ENCODE results near the gene ZNF81. TPM values are rescaled to one million over a fixed set of nuclear protein-coding genes. Genes with fewer than 3 reads are reported as not detected.
A peak's percentile ranks its signal among the peaks of the same experiment; 100 is the strongest.
"Not testable (repeated sequence)": the region's sequence is repeated elsewhere in the genome, so short reads cannot be mapped to it uniquely, and the experiment has no call there.

Gene ZNF81
- total RNA-seq, 1 donor from 2014 or later, result 9.2 TPM

DNA sequence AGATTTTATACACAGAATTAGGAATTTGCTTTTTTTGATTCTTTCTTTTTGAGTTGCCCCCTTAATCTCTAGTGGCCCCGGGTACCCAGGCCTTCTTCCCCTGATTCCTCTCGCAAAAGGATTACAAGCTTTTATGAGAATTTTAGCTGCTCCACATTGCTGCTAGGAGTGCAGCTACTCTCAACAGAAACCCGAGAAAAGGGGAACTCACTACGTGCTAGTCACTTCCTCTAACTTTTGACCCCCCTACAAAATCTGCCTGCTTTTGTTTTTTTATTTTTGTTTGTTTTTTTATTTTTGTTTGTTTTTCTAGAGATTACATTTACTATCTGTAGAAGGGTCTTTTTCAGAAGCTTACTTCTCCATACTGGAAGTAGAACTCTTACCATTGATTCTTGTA lies 64.1 kb downstream of the ZNF81 start:
- Mint-ChIP-seq H3K9me3 (no peaks in the 10 kb centered on the region), H3K4me1 (ENCODE audit: low read depth) (no peaks in the 10 kb centered on the region), H3K27ac (no peak overlapping the region), H3K27me3 (ENCODE audit: insufficient read depth) (no peaks in the 10 kb centered on the region), H3K4me3 (no peak overlapping the region), H3K36me3 (ENCODE audit: low read depth) (peaks cover 10% of the 10 kb centered on the region)
- intact Hi-C loops (cut with micrococcal nuclease), result no loop called here
- no peak for DNase-seq (ENCODE audit: low spot score)

DNA sequence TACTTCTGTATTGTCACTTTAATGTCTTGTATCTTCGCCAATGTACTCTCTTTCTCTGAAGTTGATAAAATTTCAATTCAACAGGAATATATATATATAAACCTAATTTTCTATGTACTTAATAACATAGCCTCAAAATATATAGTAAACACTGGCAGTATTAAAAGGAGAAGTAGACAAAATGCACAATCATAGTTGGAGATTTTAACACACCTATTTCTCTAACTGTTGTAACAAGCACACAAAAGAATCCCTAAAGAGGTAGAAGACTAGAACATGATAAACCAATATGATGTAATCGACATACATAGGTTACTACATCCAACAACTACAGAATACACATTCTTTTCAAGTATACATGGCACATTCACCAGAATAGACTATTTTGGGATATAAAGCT lies 65.5 kb downstream of the ZNF81 start:
- Mint-ChIP-seq H3K4me3 (no peak overlapping the region), H3K27me3 (ENCODE audit: insufficient read depth) (no peaks in the 10 kb centered on the region), H3K4me1 (ENCODE audit: low read depth) (no peaks in the 10 kb centered on the region), H3K9me3 (no peaks in the 10 kb centered on the region), H3K36me3 (ENCODE audit: low read depth) (peaks cover 5% of the 10 kb centered on the region), H3K27ac (no peak overlapping the region)
- DNase-seq (ENCODE audit: low spot score), result no peak
- intact Hi-C loops (cut with micrococcal nuclease), result no loop called here

DNA sequence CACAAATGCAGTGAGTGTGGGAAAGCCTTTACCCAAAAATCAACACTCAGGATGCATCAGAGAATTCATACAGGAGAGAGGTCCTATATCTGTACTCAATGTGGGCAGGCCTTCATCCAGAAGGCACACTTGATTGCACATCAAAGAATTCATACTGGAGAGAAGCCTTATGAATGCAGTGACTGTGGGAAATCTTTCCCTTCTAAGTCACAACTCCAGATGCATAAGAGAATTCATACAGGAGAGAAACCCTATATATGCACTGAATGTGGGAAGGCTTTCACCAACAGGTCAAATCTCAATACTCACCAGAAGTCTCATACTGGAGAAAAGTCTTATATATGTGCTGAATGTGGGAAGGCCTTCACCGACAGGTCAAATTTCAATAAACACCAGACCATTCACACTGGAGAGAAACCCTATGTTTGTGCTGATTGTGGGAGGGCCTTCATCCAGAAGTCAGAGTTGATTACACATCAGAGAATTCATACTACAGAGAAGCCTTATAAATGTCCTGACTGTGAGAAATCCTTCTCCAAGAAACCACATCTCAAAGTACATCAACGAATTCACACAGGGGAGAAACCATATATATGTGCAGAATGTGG lies 79.3 kb downstream of the ZNF81 start:
- intact Hi-C loops (cut with micrococcal nuclease), result no loop called here
- no peak for DNase-seq (ENCODE audit: low spot score)
- peaks cover 59% of the 10 kb centered on the region for H3K9me3 Mint-ChIP-seq
- no peak overlapping the region for H3K4me3 Mint-ChIP-seq
- peaks cover 9% of the 10 kb centered on the region for H3K36me3 Mint-ChIP-seq (ENCODE audit: low read depth)
- no peaks in the 10 kb centered on the region for H3K4me1 Mint-ChIP-seq (ENCODE audit: low read depth)
- no peaks in the 10 kb centered on the region for H3K27me3 Mint-ChIP-seq (ENCODE audit: insufficient read depth)
- no peak overlapping the region for H3K27ac Mint-ChIP-seq

DNA sequence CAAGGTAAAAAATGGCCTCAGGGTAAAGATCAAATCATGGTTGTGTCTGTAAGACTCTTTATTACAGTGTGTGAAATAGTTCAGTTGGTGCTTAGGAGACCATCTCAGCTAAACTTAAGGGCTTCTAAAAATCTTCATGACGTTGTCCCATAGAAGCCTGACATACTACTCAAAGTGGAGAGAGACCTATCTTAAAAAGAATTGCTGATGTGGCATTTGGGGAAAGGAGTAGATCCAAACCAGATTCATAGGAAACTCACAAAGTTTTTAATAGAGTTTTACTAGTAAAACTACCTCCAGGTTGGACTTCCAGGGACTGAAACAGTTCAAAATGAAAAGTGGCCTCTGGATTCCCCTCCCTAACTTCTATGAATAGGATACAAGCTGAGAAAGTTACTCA lies 81.6 kb downstream of the ZNF81 start:
- intact Hi-C loops (cut with micrococcal nuclease), result no loop called here
- Mint-ChIP-seq H3K9me3 (peaks cover 53% of the 10 kb centered on the region), H3K4me3 (no peak overlapping the region), H3K4me1 (ENCODE audit: low read depth) (no peaks in the 10 kb centered on the region), H3K27ac (no peak overlapping the region), H3K27me3 (ENCODE audit: insufficient read depth) (no peaks in the 10 kb centered on the region), H3K36me3 (ENCODE audit: low read depth) (peaks cover 9% of the 10 kb centered on the region)
- no peak for DNase-seq (ENCODE audit: low spot score)

DNA sequence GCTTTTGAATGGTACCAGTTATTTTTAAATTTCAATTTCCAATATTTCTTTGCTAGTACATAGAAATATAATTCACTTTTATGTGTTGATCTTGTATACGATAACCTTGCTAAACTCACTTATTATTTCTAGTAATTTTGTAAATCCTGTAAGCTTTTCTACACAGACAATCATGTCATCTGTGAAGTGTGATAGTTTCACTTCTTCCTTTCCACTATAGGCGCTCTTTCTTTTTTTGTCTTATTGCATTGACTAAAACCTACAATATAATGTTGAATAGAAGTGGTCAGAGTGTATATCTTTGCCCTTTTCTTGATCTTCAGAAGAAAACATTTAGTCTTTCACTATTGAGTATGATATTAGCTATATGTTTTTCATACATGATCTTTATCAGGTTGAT lies 90.5 kb downstream of the ZNF81 start:
- no peaks in the 10 kb centered on the region for H3K36me3 Mint-ChIP-seq (ENCODE audit: low read depth)
- H3K9me3 Mint-ChIP-seq, result no peaks in the 10 kb centered on the region
- no peak overlapping the region for H3K27ac Mint-ChIP-seq

DNA sequence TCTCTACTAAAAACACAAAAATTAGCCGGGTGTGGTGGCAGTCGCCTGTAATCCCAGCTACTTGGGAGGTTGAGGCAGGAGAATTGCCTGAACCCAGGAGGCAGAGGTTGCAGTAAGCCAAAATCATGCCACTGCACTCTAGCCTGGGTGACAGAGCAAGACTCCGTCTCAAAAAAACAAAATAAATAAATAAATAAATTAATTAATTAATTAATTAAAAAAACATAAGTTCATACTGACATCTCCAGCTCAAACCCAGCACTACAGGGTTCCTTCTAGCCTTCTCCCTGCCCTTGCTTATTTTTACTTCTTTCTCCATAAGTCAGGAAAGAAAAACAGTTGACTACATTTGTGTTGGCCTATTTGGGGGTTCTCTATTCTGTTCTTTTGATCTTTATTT lies 95.3 kb downstream of the ZNF81 start:
- peaks cover 11% of the 10 kb centered on the region for H3K4me1 Mint-ChIP-seq (ENCODE audit: low read depth)
- intact Hi-C loops (cut with micrococcal nuclease); H3K9me3 Mint-ChIP-seq; H3K27me3 Mint-ChIP-seq (ENCODE audit: insufficient read depth); DNase-seq (ENCODE audit: low spot score); H3K4me3 Mint-ChIP-seq; H3K36me3 Mint-ChIP-seq (ENCODE audit: low read depth); H3K27ac Mint-ChIP-seq: not testable (repeated sequence)

More for the DNA sequence above, 90.5 kb downstream of the ZNF81 start:
- Mint-ChIP-seq H3K4me1 (ENCODE audit: low read depth) (no peaks in the 10 kb centered on the region), H3K4me3 (no peak overlapping the region), H3K27me3 (ENCODE audit: insufficient read depth) (no peaks in the 10 kb centered on the region)
- no peak for DNase-seq (ENCODE audit: low spot score)
- intact Hi-C loops (cut with micrococcal nuclease), result no loop called here

DNA sequence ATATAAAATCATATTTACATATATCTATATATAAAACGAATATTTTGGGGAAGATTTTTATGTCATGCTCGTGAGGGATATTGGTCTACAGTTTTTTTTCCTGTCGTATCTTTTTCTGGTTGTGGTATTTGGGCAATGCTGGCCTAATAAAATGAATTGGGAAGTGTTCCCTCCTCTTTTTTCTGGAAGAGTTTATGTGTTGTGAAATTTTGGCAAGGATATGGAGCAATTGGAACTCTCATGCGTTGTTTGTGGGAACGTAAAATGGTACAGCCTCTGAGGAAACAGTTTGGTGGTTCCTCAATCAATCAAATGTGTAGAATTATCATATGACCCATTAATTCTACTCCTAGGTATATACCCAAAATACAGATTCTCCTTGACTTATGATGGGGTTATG lies 97.2 kb downstream of the ZNF81 start:
- Mint-ChIP-seq H3K9me3 (no peaks in the 10 kb centered on the region), H3K27ac (no peak overlapping the region), H3K4me3 (no peak overlapping the region), H3K36me3 (ENCODE audit: low read depth) (no peaks in the 10 kb centered on the region), H3K27me3 (ENCODE audit: insufficient read depth) (no peaks in the 10 kb centered on the region), H3K4me1 (ENCODE audit: low read depth) (peaks cover 12% of the 10 kb centered on the region)
- intact Hi-C loops (cut with micrococcal nuclease), result no loop called here
- no peak for DNase-seq (ENCODE audit: low spot score)

DNA sequence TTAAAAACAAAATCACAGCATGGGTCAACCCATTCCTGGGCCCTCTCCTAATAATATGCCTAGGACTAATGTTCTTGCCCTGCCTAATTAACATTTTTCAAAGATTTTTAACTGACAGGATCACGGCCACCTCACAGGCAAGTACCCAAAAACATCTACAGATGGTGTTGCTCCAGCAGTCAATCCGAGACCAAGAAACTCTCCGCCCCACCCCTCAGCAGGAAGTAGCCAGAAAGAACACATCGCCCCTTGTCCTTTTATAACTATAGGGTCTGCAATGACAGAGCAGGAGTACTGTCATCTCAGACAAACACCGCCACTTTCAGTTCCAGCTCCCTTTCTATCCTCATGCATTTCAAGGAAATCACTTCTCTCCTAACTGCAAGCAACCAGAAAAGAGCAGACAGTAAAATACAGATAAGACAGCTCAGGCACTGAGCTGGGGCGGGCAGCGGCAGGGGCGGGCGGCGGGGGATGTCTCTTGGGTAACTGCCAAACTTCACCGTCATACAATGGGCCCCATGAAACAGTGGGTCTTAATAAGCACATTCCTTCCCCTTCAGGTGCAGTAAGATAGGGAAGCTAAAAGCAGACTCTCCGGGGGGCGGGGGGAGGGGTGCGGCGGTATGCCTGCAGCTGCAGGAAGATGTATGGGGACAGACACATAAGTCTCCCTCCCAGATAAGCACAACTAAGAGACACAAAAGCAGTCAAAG lies 99.7 kb downstream of the ZNF81 start:
- peaks cover 12% of the 10 kb centered on the region for H3K4me1 Mint-ChIP-seq (ENCODE audit: low read depth)
- no peaks in the 10 kb centered on the region for H3K36me3 Mint-ChIP-seq (ENCODE audit: low read depth)
- no peak for DNase-seq (ENCODE audit: low spot score)
- intact Hi-C loops (cut with micrococcal nuclease), result no loop called here
- H3K27ac Mint-ChIP-seq, result no peak overlapping the region
- H3K27me3 Mint-ChIP-seq (ENCODE audit: insufficient read depth), result no peaks in the 10 kb centered on the region
- no peaks in the 10 kb centered on the region for H3K9me3 Mint-ChIP-seq
- peak overlapping the region; percentile 63 for H3K4me3 Mint-ChIP-seq

DNA sequence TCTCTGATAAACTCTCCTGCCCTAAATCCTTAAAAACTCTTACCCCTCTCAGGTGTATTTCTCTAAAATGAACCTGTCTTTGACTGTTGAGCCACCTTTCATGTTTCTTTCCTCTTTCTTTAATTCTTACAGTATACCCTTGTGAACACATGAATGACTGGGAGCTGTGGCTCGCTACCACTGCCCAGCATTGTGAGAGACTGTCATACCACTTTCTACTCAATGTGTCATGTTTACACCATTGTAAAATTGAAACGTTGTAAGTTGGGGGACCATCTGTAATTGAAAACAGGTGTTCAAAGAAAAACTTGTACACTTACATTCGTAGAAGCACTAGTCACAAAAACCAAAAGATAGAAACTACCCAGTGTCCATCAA lies 100.2 kb downstream of the ZNF81 start:
- H3K4me1 Mint-ChIP-seq (ENCODE audit: low read depth), result peaks cover 12% of the 10 kb centered on the region
- H3K36me3 Mint-ChIP-seq (ENCODE audit: low read depth), result no peaks in the 10 kb centered on the region
- intact Hi-C loops (cut with micrococcal nuclease), result no loop called here
- no peak for DNase-seq (ENCODE audit: low spot score)
- H3K27me3 Mint-ChIP-seq (ENCODE audit: insufficient read depth), result no peaks in the 10 kb centered on the region
- no peak overlapping the region for H3K27ac Mint-ChIP-seq
- H3K9me3 Mint-ChIP-seq, result no peaks in the 10 kb centered on the region
- peak overlapping the region; percentile 22 for H3K4me3 Mint-ChIP-seq

DNA sequence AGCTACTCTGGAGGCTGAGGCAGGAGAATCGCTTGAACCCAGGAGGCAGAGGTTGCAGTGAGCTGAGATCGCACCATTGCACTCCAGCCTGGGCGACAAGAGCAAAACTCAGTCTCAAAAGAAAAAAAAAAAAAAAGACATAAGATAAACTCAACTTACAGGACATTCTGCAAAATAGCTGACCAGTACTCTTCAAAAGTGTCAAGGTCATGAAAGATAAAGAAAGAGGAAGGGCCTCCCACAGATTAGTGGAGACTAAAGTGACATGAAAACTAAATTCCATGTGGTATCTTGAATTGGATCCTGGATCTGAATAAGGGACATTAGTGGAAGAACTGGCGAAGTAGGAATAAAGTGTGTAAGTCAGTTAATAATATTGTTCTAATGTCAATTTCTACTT lies 103.7 kb downstream of the ZNF81 start:
- H3K9me3 Mint-ChIP-seq, result peaks cover 5% of the 10 kb centered on the region
- peaks cover 12% of the 10 kb centered on the region for H3K4me1 Mint-ChIP-seq (ENCODE audit: low read depth)
- H3K27ac Mint-ChIP-seq, result no peak overlapping the region
- H3K4me3 Mint-ChIP-seq, result no peak overlapping the region
- no peak for DNase-seq (ENCODE audit: low spot score)
- intact Hi-C loops (cut with micrococcal nuclease), result no loop called here
- H3K27me3 Mint-ChIP-seq (ENCODE audit: insufficient read depth), result no peaks in the 10 kb centered on the region
- H3K36me3 Mint-ChIP-seq (ENCODE audit: low read depth), result no peaks in the 10 kb centered on the region

DNA sequence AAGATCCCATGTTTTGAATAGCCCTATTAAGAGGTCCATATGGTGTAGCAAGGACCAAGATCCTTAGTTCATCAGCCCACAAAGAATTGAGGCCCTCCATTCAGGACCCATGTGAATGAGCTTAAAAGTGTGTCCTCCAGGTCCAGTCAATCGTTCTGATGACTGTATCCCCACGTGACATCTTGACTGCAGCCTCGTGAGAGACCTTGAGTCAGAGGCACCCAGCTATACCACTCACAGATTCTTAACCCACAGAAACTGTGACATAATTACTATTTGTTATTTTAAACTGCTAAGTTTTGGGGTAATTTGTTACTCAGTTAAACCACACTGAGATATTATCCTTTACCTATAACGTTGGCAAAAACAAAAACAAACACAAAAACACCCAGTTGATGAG lies 104.7 kb downstream of the ZNF81 start:
- DNase-seq (ENCODE audit: low spot score), result no peak
- peaks cover 7% of the 10 kb centered on the region for H3K4me1 Mint-ChIP-seq (ENCODE audit: low read depth)
- no peak overlapping the region for H3K4me3 Mint-ChIP-seq
- intact Hi-C loops (cut with micrococcal nuclease), result no loop called here
- H3K27me3 Mint-ChIP-seq (ENCODE audit: insufficient read depth), result no peaks in the 10 kb centered on the region
- H3K9me3 Mint-ChIP-seq, result peaks cover 5% of the 10 kb centered on the region
- H3K36me3 Mint-ChIP-seq (ENCODE audit: low read depth), result no peaks in the 10 kb centered on the region
- H3K27ac Mint-ChIP-seq, result no peak overlapping the region

DNA sequence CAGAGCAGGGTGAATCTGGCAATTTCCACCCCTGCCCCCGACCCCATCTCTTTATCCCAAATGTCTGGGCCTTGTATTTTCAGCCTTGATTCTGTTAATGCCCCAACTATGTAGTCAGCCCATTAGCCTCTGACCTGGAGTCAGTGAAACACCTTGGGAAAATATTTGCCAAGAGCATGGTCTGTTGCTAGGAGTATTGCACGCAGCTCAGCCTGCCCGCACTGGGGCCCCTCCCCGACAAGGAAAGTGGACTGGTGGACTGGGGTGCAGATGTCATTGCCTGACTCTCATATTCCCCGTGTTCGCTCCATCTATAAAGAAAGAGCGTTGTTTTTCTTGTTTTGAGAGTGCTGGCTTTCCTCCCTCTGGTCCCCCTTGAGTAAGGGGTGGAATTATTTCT lies 118.6 kb downstream of the ZNF81 start:
- DNase-seq (ENCODE audit: low spot score); intact Hi-C loops (cut with micrococcal nuclease); H3K4me1 Mint-ChIP-seq (ENCODE audit: low read depth); H3K36me3 Mint-ChIP-seq (ENCODE audit: low read depth); H3K27ac Mint-ChIP-seq; H3K4me3 Mint-ChIP-seq; H3K27me3 Mint-ChIP-seq (ENCODE audit: insufficient read depth): not testable (repeated sequence)
- H3K9me3 Mint-ChIP-seq, result peaks cover 13% of the 10 kb centered on the region

DNA sequence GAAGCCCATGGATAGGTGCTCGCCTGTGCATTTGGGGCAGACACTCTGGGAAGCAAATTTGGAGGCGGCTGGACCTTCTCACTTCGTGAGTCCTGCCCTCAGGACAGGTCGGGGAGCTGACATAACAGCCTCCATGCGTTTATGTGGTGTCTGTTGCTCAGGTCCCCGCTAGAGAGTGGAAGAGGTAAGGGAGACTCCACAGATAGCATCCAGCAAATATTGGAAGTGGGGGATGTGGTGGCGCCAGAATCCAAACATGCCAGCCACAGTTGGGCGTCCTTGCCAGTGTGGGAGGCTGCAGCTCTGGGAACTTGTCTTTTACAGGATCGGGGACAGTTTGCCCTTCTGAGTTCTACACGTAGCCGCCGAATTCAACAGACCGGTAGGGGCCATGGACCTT lies 119.3 kb downstream of the ZNF81 start:
- intact Hi-C loops (cut with micrococcal nuclease), result no loop called here
- H3K4me3 Mint-ChIP-seq, result no peak overlapping the region
- no peak for DNase-seq (ENCODE audit: low spot score)
- no peaks in the 10 kb centered on the region for H3K4me1 Mint-ChIP-seq (ENCODE audit: low read depth)
- no peak overlapping the region for H3K27ac Mint-ChIP-seq
- peaks cover 7% of the 10 kb centered on the region for H3K9me3 Mint-ChIP-seq
- H3K27me3 Mint-ChIP-seq (ENCODE audit: insufficient read depth), result peaks cover 5% of the 10 kb centered on the region
- H3K36me3 Mint-ChIP-seq (ENCODE audit: low read depth), result no peaks in the 10 kb centered on the region

DNA sequence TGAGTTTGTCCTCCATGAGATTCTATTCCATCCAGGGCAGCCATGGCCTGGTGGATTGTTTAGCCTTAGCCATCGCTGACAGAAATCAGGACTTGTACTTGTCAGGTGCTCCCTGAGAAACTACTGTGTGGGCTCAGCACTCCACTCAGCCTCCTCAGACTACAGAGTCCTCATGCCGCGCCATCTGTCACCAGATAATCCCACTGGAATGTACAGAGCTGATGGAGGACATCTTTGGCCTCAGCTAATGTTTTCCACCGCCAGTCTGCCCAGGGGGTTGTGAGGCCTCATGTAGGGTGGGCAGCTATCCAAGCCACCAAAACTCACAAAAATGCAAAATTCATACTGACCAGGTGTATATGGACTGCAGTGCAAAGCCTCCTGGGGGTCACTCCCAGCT lies 121.5 kb downstream of the ZNF81 start:
- H3K4me1 Mint-ChIP-seq (ENCODE audit: low read depth); intact Hi-C loops (cut with micrococcal nuclease); H3K27me3 Mint-ChIP-seq (ENCODE audit: insufficient read depth): not testable (repeated sequence)

More for the DNA sequence above, 121.5 kb downstream of the ZNF81 start:
- not testable (repeated sequence) for H3K36me3 Mint-ChIP-seq (ENCODE audit: low read depth); H3K9me3 Mint-ChIP-seq; DNase-seq (ENCODE audit: low spot score); H3K4me3 Mint-ChIP-seq; H3K27ac Mint-ChIP-seq
